Retinal pigment epithelial cell (primary cell): ENCODE data around the gene GNG8.

Source experiments
- DNase-seq: peaks from one replicate; pipeline ENCODE4 v3.0.0-alpha.2; 2010; ENCODE audit warnings: low read depth
- H3K4me3 ChIP-seq: 2 replicates; pipeline ENCODE4 v1.5.1; 2011; ENCODE audit warnings: mild to moderate bottlenecking, low read length, control low read depth, moderate library complexity
- CTCF ChIP-seq: conservative IDR thresholded peaks from 2 replicates; pipeline ENCODE4 v1.5.1; 2011; ENCODE audit warnings: low read depth, low read length, control low read depth, inconsistent platforms

GNG8 gene

GRCh38 chr19:46606681-46607447 lies 29.1 kb downstream of the GNG8 start:
- DNase-seq, result no peak
- H3K4me3 ChIP-seq, result no peak overlapping the region
- TF ChIP-seq CTCF, result no peak

GRCh38 chr19:46606019-46606418 lies 30.0 kb downstream of the GNG8 start:
- no peak for TF ChIP-seq CTCF
- DNase-seq, result no peak
- H3K4me3 ChIP-seq, result no peak overlapping the region

- H3K4me3 ChIP-seq, result no peak overlapping the region
- TF ChIP-seq CTCF, result no peak
- no peak for DNase-seq
These were observed 30.6 kb downstream of the GNG8 start for GRCh38 chr19:46605356-46605821.

- peak; percentile 18 for TF ChIP-seq CTCF
- H3K4me3 ChIP-seq, result no peak overlapping the region
- no peak for DNase-seq
These were observed 31.1 kb downstream of the GNG8 start for GRCh38 chr19:46604781-46605355.

- no peak for TF ChIP-seq CTCF
- no peak for DNase-seq
- no peak overlapping the region for H3K4me3 ChIP-seq
These were observed 32.2 kb downstream of the GNG8 start for GRCh38 chr19:46603752-46604231.

- no peak for DNase-seq
- no peak for TF ChIP-seq CTCF
- peak overlapping the region; percentile 100 for H3K4me3 ChIP-seq
These were observed 32.8 kb downstream of the GNG8 start for GRCh38 chr19:46603195-46603637.
